ENCODE measurements around the gene YIPF4.
"Not testable (repeated sequence)": the region's sequence is repeated elsewhere in the genome, so short reads cannot be mapped to it uniquely, and the experiment has no call there.

Gene YIPF4

DNA sequence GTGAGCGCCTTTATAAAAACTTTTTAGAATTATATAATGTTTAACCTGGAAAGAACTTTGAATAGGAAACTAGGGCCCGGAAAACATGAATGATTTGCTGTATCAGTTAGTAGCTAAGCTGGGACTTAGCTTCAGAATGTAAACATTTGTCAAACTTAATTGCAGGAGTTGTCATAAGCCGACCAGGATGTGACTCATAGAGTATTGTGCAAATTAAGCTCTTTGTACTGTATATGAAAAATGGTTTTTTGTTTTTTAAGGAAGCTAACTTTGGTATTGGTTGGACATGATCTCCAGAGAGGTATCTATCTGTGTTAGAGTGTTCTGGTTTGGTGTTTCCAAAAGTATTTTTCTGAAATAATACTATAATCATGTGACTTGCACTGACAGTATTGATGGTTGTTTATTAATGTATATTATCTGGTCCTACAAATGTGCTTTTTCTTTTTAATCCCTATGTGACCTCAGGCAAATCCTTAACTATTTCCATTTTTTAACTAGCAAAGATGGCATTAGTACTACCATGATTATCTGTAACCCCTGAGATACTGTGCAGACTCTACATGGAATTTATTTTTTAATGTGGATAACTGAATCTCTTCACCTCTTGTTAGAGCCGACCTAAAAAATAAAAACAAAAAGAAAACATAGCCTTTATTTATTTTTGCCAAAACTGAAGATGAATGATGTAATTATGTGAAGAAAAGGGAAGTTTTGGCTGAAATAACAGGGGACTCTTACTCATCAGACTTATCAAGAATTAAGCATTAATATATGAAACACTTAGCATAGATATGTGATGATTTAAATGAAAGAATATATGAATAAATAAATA lies 11.7 kb downstream of the YIPF4 start:
- no peak for DNase-seq (ENCODE audit: low read depth)

- no peak for DNase-seq (ENCODE audit: low read depth)
Measured at GRCh38 chr2:32290000-32290339, 12.3 kb downstream of the YIPF4 start.

- DNase-seq (ENCODE audit: low read depth) = no peak
Measured at GRCh38 chr2:32291746-32292145, 14.0 kb downstream of the YIPF4 start.

- DNase-seq (ENCODE audit: low read depth) = not testable (repeated sequence)
Measured at GRCh38 chr2:32293493-32293892, 15.8 kb downstream of the YIPF4 start.

- DNase-seq (ENCODE audit: low read depth) = not testable (repeated sequence)
Measured at GRCh38 chr2:32293966-32294562, 16.4 kb downstream of the YIPF4 start.

- no peak for DNase-seq (ENCODE audit: low read depth)
Measured at GRCh38 chr2:32310577-32310976, 32.9 kb downstream of the YIPF4 start.

DNA sequence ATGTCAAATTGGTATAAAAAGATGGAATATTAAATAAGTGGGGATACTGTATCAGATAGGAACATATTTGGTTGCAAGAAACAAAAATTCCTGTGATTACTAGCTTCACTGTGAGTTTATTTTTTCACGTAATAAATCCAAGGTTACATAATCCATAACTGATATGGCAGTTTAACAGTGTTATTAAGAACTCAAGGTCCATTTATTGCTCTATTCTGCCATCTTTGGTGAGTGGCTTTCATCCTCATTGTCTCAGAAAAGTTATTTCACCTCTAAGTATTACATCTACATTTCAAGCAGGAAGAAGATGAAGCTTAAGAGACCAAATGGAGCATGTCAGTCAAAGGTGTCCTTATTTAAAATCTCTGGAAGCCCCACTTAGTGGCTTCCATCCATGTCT lies 37.2 kb downstream of the YIPF4 start:
- DNase-seq (ENCODE audit: low read depth) = no peak

- DNase-seq (ENCODE audit: low read depth) = not testable (repeated sequence)
Measured at GRCh38 chr2:32328679-32329078, 51.0 kb downstream of the YIPF4 start.

DNA sequence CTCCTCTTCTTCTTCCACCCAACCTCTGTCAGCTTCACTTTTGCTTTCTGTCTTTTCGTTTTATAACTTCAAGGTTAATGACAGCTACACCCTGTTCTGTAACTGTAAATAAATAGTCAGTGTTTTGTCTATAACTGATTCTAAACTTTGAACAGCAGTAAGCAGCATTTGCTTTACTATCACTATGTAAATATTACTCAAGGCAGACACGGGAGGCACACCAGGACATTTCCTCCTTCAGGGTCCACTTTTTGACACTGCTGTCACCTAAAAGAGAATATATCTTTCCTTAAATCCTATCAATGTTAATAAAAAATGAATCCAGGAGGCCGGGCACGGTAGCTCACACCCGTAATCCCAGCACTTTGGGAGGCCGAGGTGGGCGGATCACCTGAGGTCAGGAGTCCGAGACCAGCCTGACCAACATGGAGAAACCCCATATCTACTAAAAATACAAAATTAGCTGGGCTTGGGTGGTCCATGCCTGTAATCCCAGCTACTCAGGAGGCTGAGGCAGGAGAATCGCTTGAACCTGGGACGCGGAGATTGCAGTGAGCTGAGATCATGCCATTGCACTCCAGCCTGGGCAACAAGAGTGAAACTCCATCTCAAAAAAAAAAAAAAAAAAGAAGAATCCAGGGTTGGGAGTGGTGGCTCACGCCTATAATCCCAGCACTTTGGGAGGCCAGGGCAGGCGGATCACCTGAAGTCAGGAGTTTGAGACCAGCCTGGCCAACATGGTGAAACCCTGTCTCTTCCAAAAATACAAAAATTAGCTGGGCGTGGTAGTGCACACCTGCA lies 51.7 kb downstream of the YIPF4 start:
- DNase-seq (ENCODE audit: low read depth) = not testable (repeated sequence)

- no peak for DNase-seq (ENCODE audit: low read depth)
Measured at GRCh38 chr2:32330136-32330535, 52.4 kb downstream of the YIPF4 start.

- no peak for DNase-seq (ENCODE audit: low read depth)
Measured at GRCh38 chr2:32342801-32343200, 65.1 kb downstream of the YIPF4 start.

GRCh38 chr2:32350797-32351196 lies 73.1 kb downstream of the YIPF4 start:
- not testable (repeated sequence) for DNase-seq (ENCODE audit: low read depth)

GRCh38 chr2:32355976-32356680 lies 78.4 kb downstream of the YIPF4 start:
- DNase-seq (ENCODE audit: low read depth) = no peak

DNA sequence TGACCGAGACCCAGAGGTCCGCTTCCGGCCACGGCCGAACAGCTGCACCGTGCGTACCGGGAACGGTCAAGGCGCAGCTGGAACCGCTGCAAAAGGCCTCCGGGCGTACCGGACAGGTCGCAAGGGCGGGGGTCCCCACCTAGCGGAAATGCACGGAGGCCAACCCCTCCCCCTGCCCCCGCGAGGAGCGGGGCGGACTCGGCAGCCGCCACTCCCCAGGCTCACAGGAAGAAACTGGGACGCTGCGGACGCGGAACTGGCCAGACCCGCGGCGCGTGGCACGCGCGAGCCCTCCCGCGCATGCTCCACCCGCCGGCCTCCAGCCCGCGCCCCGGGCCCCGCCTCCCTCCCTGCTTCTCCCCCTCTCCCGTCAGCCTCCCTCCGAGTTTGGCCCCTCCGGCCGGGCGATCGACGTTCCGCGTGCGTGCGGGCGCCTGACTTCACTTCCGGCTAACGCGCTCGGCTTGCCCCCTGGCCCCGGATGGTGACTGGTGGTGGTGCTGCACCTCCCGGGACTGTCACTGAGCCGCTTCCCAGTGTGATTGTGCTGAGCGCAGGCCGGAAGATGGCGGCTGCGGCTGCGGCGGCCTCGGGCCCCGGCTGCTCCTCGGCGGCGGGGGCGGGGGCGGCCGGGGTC lies 79.1 kb downstream of the YIPF4 start, which contains the start of gene BIRC6:
Gene BIRC6, plus strand, starts transcription at position 343 of the 637 bp plus-strand sequence. Its CDS starts 139 bp downstream, at position 482.
- peak; percentile 90 for DNase-seq (ENCODE audit: low read depth)

- peak; percentile 12 for DNase-seq (ENCODE audit: low read depth)
Measured at GRCh38 chr2:32357318-32358110, 79.8 kb downstream of the YIPF4 start.

- DNase-seq (ENCODE audit: low read depth) = no peak
Measured at GRCh38 chr2:32358111-32358482, 80.4 kb downstream of the YIPF4 start.

DNA sequence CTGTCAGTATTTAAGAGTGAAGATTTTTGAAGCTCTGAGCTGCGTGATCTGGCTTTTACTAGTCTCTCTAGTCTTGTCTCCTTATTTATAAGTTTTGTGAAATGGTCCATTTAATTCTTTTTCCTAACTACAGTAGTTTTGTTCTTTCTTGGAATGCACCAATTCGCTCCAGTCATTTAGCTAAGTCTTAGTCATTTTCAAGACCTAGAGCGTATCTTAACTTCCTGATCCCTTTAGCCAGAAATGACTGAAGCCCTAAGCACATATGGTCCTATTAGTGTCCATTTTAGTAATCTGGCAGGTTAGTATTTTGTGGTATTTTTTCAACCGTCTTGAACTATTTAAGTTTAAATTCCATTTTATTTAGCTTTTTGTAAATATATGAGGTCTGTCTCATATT lies 82.7 kb downstream of the YIPF4 start:
- no peak for DNase-seq (ENCODE audit: low read depth)

DNA sequence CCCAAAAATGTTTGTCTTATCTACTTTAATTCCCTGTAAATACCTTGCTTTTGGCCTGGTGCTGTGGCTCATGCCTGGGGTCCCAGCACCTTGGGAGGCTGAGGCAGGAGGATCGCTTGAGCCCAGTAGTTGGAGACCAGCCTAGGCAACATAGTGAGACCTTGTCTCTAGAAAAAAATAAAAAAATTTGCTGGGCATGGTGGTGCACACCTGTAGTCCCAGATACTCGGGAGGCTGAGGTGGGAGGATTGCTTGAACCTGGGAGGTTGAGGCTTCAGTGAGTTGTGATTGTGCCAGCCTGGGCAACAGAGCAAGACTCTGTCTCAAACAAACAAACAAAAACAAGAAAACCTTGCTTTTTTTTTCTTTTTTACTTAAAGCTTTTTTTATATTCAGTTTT lies 85.3 kb downstream of the YIPF4 start:
- DNase-seq (ENCODE audit: low read depth) = not testable (repeated sequence)

- DNase-seq (ENCODE audit: low read depth) = no peak
Measured at GRCh38 chr2:32363597-32363996, 85.9 kb downstream of the YIPF4 start.

DNA sequence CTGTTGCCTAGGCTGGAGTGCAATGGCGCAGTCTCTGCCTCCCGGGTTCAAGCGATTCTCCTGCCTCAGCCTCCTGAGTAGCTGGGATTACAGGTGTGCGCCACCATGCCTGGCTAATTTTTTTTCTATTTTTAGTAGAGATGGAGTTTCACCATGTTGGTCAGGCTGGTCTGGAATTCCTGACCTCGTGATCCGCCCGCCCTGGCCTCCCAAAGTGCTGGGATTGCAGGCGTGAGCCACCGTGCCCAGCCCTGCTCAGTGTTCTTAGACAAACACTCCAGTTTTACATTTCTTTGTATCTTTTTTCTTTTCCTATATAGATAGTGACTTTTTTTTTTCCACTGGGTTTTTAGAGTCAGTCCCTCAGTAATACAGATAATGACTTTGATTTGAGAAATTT lies 86.6 kb downstream of the YIPF4 start:
- DNase-seq (ENCODE audit: low read depth) = not testable (repeated sequence)

- not testable (repeated sequence) for DNase-seq (ENCODE audit: low read depth)
Measured at GRCh38 chr2:32365679-32366078, 88.0 kb downstream of the YIPF4 start.
